Effector CD8-positive, alpha-beta T cell (primary cell): Measurements from ENCODE around the gene GJC3.
"Not testable (repeated sequence)": the region's sequence is repeated elsewhere in the genome, so short reads cannot be mapped to it uniquely, and the experiment has no call there.

Experiments used
- DNase-seq: peaks from one replicate; lab custom pipeline; 2025; lab: John Stamatoyannopoulos, UW

The GJC3 gene

GRCh38 chr7:99929730-99930053 lies 272 bp upstream of the GJC3 start:
- DNase-seq: no peak

DNA sequence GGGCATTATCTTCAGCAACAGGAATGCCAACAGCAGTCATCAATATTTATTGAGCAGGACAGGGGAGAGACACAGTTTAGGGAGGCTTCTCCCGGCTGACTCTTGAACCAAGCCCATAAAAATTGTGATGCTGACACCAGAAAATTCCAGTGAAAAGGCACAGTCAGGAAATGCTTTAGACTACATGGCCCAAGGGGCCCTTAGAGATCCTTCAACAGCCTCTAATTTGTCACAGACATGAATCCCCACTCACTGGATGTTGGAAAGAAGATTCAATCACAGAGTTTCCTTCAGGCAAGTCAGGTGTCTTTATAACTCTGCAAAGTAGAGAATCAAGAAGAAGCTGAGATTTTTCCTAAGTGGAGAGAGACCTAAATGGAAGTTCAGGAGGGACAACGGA lies 1.2 kb downstream of the GJC3 start:
- DNase-seq: no peak

- DNase-seq: no peak
These were observed 1.9 kb downstream of the GJC3 start for GRCh38 chr7:99927536-99927935.

GRCh38 chr7:99926321-99926720 lies 3.1 kb downstream of the GJC3 start:
- no peak for DNase-seq

- DNase-seq: no peak
These were observed 6.2 kb downstream of the GJC3 start for GRCh38 chr7:99923200-99923599.

DNA sequence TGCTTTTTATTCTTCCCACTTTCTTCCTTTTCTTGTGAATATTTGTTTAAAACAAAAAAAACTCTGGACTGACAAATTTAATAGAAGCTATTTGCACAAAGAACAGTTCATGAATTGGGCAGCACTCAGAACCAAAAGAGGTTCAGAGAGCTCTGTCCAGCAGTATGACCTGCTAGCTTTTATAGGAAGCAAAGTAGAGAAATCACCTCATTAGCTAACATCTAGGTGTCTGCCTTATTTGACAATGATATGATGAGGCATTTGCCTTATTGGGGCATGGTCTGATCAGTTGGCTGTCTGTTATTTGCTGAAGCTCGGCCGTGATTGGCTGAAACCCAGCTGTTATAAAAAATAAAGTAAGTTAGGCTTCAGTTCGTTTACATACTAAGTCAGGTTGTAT lies 9.3 kb downstream of the GJC3 start:
- no peak for DNase-seq

GRCh38 chr7:99919814-99920112 lies 9.7 kb downstream of the GJC3 start:
- no peak for DNase-seq

GRCh38 chr7:99918959-99919813 lies 10.2 kb downstream of the GJC3 start, which contains the start of gene TRIM4:
Gene TRIM4, minus strand, starts transcription at chr7:99919530. Its CDS starts 129 bp downstream, at chr7:99919401.
- peak; percentile 77 for DNase-seq

DNA sequence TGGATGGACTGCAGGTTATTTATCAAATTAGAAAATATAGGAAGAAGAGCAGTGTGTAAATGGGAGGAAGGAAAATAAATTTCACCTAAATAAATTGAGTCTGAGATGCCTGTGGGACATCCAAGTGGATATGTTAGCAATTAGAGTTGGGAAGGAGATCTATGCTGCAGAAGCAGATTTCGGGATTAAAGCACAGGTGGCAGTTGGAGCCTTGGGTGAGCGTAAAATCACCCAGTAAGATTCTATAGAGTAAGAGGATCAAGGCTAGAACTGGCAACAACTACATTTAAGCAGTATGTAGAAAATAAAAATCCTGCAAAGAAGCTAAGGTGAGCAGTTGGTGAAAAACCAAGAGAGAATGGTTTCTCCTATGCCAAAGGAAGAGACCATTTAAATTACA lies 18.4 kb downstream of the GJC3 start:
- no peak for DNase-seq

- DNase-seq: no peak
These were observed 27.8 kb downstream of the GJC3 start for GRCh38 chr7:99901581-99901980.

- DNase-seq: no peak
These were observed 29.4 kb downstream of the GJC3 start for GRCh38 chr7:99899830-99900519.

DNA sequence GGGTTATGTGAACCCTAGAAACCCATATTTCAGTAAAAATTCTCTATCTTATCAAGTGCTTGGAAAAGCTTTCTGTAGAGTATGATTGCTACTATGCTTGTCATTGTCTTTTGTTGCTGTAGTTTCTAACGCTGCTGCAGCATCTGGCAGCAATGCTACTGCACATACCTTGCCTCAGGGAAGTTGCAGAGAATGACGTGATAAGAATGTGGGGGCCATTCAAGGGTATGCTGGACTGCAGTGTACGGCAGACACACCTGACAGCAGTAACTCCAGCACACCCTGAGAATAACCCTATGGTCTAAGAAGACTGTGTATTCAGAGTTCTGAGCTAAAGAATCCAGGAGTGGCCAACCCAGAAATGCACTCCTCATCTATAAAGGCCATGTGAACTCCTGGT lies 30.6 kb downstream of the GJC3 start:
- DNase-seq: no peak

- DNase-seq: no peak
These were observed 31.4 kb downstream of the GJC3 start for GRCh38 chr7:99898023-99898357.

- no peak for DNase-seq
These were observed 31.9 kb downstream of the GJC3 start for GRCh38 chr7:99897322-99898022.

GRCh38 chr7:99894738-99895137 lies 34.7 kb downstream of the GJC3 start:
- DNase-seq: no peak

DNA sequence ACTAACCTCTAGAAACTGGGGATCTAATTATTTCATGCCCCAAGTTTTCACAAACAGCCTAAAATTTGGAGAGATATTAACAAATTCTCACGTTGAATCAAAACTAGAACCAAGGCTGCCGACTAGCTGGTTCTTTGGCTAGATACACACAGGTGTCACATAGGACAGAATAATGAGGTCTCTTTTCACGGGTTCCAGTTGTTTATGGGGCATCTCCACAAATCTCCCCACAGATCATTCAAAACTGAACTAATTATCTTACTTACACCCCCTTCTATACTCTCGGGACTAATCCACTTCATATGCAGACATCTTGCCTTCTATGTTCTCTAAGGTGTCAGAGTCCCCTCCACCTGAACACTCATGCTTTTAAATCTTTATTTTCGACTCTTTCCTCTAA lies 36.1 kb downstream of the GJC3 start:
- no peak for DNase-seq

- DNase-seq: not testable (repeated sequence)
These were observed 39.1 kb downstream of the GJC3 start for GRCh38 chr7:99890348-99890747.

DNA sequence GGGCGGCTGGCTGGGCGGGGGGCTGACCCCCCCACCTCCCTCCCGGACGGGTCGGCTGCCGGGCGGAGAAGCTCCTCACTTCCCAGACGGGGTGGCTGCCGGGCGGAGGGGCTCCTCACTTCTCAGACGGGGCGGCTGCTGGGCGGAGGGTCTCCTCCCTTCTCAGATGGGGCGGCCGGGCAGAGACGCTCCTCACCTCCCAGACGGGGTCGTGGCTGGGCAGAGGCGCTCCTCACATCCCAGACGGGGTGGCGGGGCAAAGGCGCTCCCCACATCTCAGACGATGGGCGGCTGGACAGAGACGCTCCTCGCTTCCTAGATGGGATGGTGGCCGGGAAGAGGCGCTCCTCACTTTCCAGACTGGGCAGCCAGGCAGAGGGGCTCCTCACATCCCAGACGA lies 41.1 kb downstream of the GJC3 start:
- not testable (repeated sequence) for DNase-seq

GRCh38 chr7:99881370-99881769 lies 48.0 kb downstream of the GJC3 start:
- no peak for DNase-seq

GRCh38 chr7:99876933-99877332 lies 52.5 kb downstream of the GJC3 start, which contains the start of gene OR2AE1:
Gene OR2AE1, minus strand, starts transcription at chr7:99877033. Its CDS starts 0 bp downstream, at chr7:99877033.
- DNase-seq: no peak

DNA sequence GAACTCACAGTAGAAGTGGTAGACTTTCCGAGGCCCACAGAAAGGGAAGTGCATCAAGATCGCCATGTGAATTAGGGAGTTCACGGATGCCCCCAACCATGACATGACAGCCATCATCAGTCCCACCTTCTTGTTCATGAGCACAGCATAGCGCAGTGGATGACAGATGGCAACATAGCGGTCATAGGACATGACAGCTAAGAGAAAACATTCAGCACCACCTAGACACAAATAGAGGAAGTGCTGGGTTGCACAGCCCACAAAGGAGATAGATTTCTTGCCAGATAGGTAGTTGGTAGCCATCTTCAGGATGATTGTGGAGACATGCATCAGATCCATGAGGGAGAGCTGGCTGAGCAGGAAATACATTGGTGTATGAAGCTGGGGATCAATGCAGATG lies 52.9 kb downstream of the GJC3 start:
- no peak for DNase-seq
